Activated T-cell treated with anti-CD3 and anti-CD28 coated beads, Interleukin-2, amount 50 U/mL, for 4 hours (primary cell): ENCODE measurements around the gene SH3PXD2B. TPM values are rescaled to one million over a fixed set of nuclear protein-coding genes. Genes with fewer than 3 reads are reported as not detected.

Experiments
- ATAC-seq, 2 donors: fragments of 200-7000 bp; cut with Tn5 transposase; one replicate each; pipeline ENCODE4 v1.10.0; 2021
- DNase-seq: peaks from one replicate; pipeline ENCODE4 v3.0.0-alpha.2; 2020
- H3K27me3 Mint-ChIP-seq: one replicate; pipeline ENCODE4 v1.8.0; 2021; ENCODE audit warnings: low read depth, mixed read lengths
- H3K36me3 Mint-ChIP-seq: one replicate; pipeline ENCODE4 v1.8.0; 2022; ENCODE audit warnings: mixed read lengths; ENCODE audit not compliant: insufficient read depth
- H3K4me1 Mint-ChIP-seq: one replicate; pipeline ENCODE4 v1.8.0; 2021; ENCODE audit warnings: low read depth, mixed read lengths
- H3K4me3 Mint-ChIP-seq: one replicate; pipeline ENCODE4 v1.8.0; 2021; ENCODE audit warnings: mild to moderate bottlenecking, moderate library complexity, mixed read lengths
- H3K9me3 Mint-ChIP-seq: one replicate; pipeline ENCODE4 v1.8.0; 2021; ENCODE audit warnings: mixed read lengths
- total RNA-seq, 3 donors: library from RNA; stranded (reverse); gene quantifications; one replicate each; pipeline ENCODE4 v1.2.1, GENCODE V29; 2021

Gene SH3PXD2B
- total RNA-seq, 3 donors from 2014 or later: 0.21 to 0.96 (median 0.92) TPM

GRCh38 chr5:172319708-172320441, 134.4 kb downstream of the SH3PXD2B start:
- Mint-ChIP-seq H3K9me3 (no peaks in the 10 kb centered on the region), H3K27me3 (no peaks in the 10 kb centered on the region), H3K4me3 (no peak overlapping the region), H3K4me1 (peaks cover 2% of the 10 kb centered on the region), H3K36me3 (no peaks in the 10 kb centered on the region)
- no peak for DNase-seq
- ATAC-seq: no peak

GRCh38 chr5:172315587-172316493, 138.5 kb downstream of the SH3PXD2B start:
- ATAC-seq: no peak
- Mint-ChIP-seq H3K27me3 (no peaks in the 10 kb centered on the region), H3K4me1 (no peaks in the 10 kb centered on the region), H3K4me3 (no peak overlapping the region), H3K36me3 (no peaks in the 10 kb centered on the region), H3K9me3 (no peaks in the 10 kb centered on the region)
- no peak for DNase-seq

- H3K36me3 Mint-ChIP-seq: no peaks in the 10 kb centered on the region
- DNase-seq: no peak
- H3K4me1 Mint-ChIP-seq: no peaks in the 10 kb centered on the region
- no peak overlapping the region for H3K4me3 Mint-ChIP-seq
- ATAC-seq: no peak
- no peaks in the 10 kb centered on the region for H3K9me3 Mint-ChIP-seq
- H3K27me3 Mint-ChIP-seq: no peaks in the 10 kb centered on the region
Observed at GRCh38 chr5:172313915-172314314, 140.4 kb downstream of the SH3PXD2B start.

- H3K4me1 Mint-ChIP-seq: no peaks in the 10 kb centered on the region
- no peaks in the 10 kb centered on the region for H3K36me3 Mint-ChIP-seq
- no peaks in the 10 kb centered on the region for H3K9me3 Mint-ChIP-seq
- peaks cover 3% of the 10 kb centered on the region for H3K27me3 Mint-ChIP-seq
- no peak overlapping the region for H3K4me3 Mint-ChIP-seq
- ATAC-seq (no peak), DNase-seq (no peak)
Observed at GRCh38 chr5:172312286-172312685, 142.0 kb downstream of the SH3PXD2B start.

GRCh38 chr5:172311605-172312004, 142.7 kb downstream of the SH3PXD2B start:
- H3K27me3 Mint-ChIP-seq: peaks cover 3% of the 10 kb centered on the region
- H3K36me3 Mint-ChIP-seq: no peaks in the 10 kb centered on the region
- H3K4me1 Mint-ChIP-seq: no peaks in the 10 kb centered on the region
- H3K4me3 Mint-ChIP-seq: no peak overlapping the region
- no peaks in the 10 kb centered on the region for H3K9me3 Mint-ChIP-seq
- no peak for DNase-seq
- no peak for ATAC-seq

GRCh38 chr5:172311026-172311425, 143.3 kb downstream of the SH3PXD2B start:
- ATAC-seq (no peak), DNase-seq (no peak)
- no peak overlapping the region for H3K4me3 Mint-ChIP-seq
- H3K36me3 Mint-ChIP-seq: no peaks in the 10 kb centered on the region
- H3K9me3 Mint-ChIP-seq: no peaks in the 10 kb centered on the region
- H3K4me1 Mint-ChIP-seq: no peaks in the 10 kb centered on the region
- H3K27me3 Mint-ChIP-seq: peaks cover 3% of the 10 kb centered on the region

GRCh38 chr5:172305380-172305779, 148.9 kb downstream of the SH3PXD2B start:
- no peak for ATAC-seq
- no peak for DNase-seq
- H3K4me3 Mint-ChIP-seq: no peak overlapping the region

GRCh38 chr5:172303572-172304335, 150.6 kb downstream of the SH3PXD2B start:
- Mint-ChIP-seq H3K36me3 (no peaks in the 10 kb centered on the region), H3K4me1 (no peaks in the 10 kb centered on the region), H3K4me3 (no peak overlapping the region), H3K9me3 (no peaks in the 10 kb centered on the region), H3K27me3 (peaks cover 8% of the 10 kb centered on the region)
- ATAC-seq: no peak
- DNase-seq: no peak

More at GRCh38 chr5:172305380-172305779, 148.9 kb downstream of the SH3PXD2B start:
- Mint-ChIP-seq H3K9me3 (no peaks in the 10 kb centered on the region), H3K36me3 (no peaks in the 10 kb centered on the region), H3K4me1 (no peaks in the 10 kb centered on the region), H3K27me3 (peaks cover 6% of the 10 kb centered on the region)

- Mint-ChIP-seq H3K36me3 (no peaks in the 10 kb centered on the region), H3K4me3 (no peak overlapping the region), H3K9me3 (no peaks in the 10 kb centered on the region), H3K4me1 (no peaks in the 10 kb centered on the region), H3K27me3 (peaks cover 8% of the 10 kb centered on the region)
- DNase-seq (no peak), ATAC-seq (no peak)
Observed at GRCh38 chr5:172303162-172303561, 151.2 kb downstream of the SH3PXD2B start.

GRCh38 chr5:172302047-172302710, 152.1 kb downstream of the SH3PXD2B start:
- Mint-ChIP-seq H3K27me3 (peaks cover 4% of the 10 kb centered on the region), H3K4me1 (no peaks in the 10 kb centered on the region), H3K9me3 (no peaks in the 10 kb centered on the region), H3K4me3 (no peak overlapping the region), H3K36me3 (no peaks in the 10 kb centered on the region)
- ATAC-seq (no peak), DNase-seq (no peak)

- peaks cover 4% of the 10 kb centered on the region for H3K27me3 Mint-ChIP-seq
- no peaks in the 10 kb centered on the region for H3K9me3 Mint-ChIP-seq
- no peaks in the 10 kb centered on the region for H3K4me1 Mint-ChIP-seq
- DNase-seq (no peak), ATAC-seq (no peak)
- no peak overlapping the region for H3K4me3 Mint-ChIP-seq
- no peaks in the 10 kb centered on the region for H3K36me3 Mint-ChIP-seq
Observed at GRCh38 chr5:172299916-172300439, 154.3 kb downstream of the SH3PXD2B start.

- ATAC-seq (no peak), DNase-seq (no peak)
- no peaks in the 10 kb centered on the region for H3K27me3 Mint-ChIP-seq
- H3K4me3 Mint-ChIP-seq: no peak overlapping the region
- peaks cover 2% of the 10 kb centered on the region for H3K4me1 Mint-ChIP-seq
- H3K9me3 Mint-ChIP-seq: no peaks in the 10 kb centered on the region
- no peaks in the 10 kb centered on the region for H3K36me3 Mint-ChIP-seq
Observed at GRCh38 chr5:172294831-172295230, 159.5 kb downstream of the SH3PXD2B start.

GRCh38 chr5:172293745-172294342, 160.5 kb downstream of the SH3PXD2B start:
- Mint-ChIP-seq H3K4me3 (no peak overlapping the region), H3K4me1 (peaks cover 2% of the 10 kb centered on the region), H3K9me3 (no peaks in the 10 kb centered on the region), H3K36me3 (no peaks in the 10 kb centered on the region), H3K27me3 (no peaks in the 10 kb centered on the region)
- ATAC-seq (no peak), DNase-seq (no peak)
